Femur (tissue), 1 donor: ENCODE results near the gene ZBTB48.
A peak's percentile ranks its signal among the peaks of the same experiment; 100 is the strongest.
"Not testable (repeated sequence)": the region's sequence is repeated elsewhere in the genome, so short reads cannot be mapped to it uniquely, and the experiment has no call there.

ENCODE experiments used
- DNase-seq: peaks from one replicate; pipeline ENCODE4 v3.0.0-alpha.2; 2017

The ZBTB48 gene

GRCh38 chr1:6592865-6593593, 13.2 kb downstream of the ZBTB48 start:
- peak; percentile 13 for DNase-seq

GRCh38 chr1:6593810-6594209, 14.0 kb downstream of the ZBTB48 start:
- no peak for DNase-seq

- no peak for DNase-seq
These were observed 15.4 kb downstream of the ZBTB48 start for GRCh38 chr1:6594977-6595740.

- DNase-seq: peak; percentile 23
These were observed 16.6 kb downstream of the ZBTB48 start for GRCh38 chr1:6596351-6596750.

GRCh38 chr1:6596886-6597776, 17.3 kb downstream of the ZBTB48 start:
- DNase-seq: peak; percentile 17

- peak; percentile 11 for DNase-seq
These were observed 18.0 kb downstream of the ZBTB48 start for GRCh38 chr1:6597777-6598131.

GRCh38 chr1:6599141-6599975, 19.6 kb downstream of the ZBTB48 start:
- DNase-seq: peak; percentile 31

GRCh38 chr1:6599991-6600390, 20.2 kb downstream of the ZBTB48 start:
- DNase-seq: not testable (repeated sequence)

- no peak for DNase-seq
These were observed 20.7 kb downstream of the ZBTB48 start for GRCh38 chr1:6600410-6601048.

- DNase-seq: peak; percentile 80
These were observed 21.5 kb downstream of the ZBTB48 start for GRCh38 chr1:6601049-6601922.

GRCh38 chr1:6601923-6602668, 22.3 kb downstream of the ZBTB48 start:
- no peak for DNase-seq

- DNase-seq: peak; percentile 92
These were observed 23.0 kb downstream of the ZBTB48 start, which contains the start of gene KLHL21 for GRCh38 chr1:6602669-6603237. Gene KLHL21 (minus strand): TSS chr1:6602869. CDS start chr1:6602817, 52 bp downstream.

- DNase-seq: peak; percentile 89
These were observed 23.6 kb downstream of the ZBTB48 start for GRCh38 chr1:6603238-6603914.

GRCh38 chr1:6603915-6604558, 24.2 kb downstream of the ZBTB48 start:
- DNase-seq: peak; percentile 83

- peak; percentile 71 for DNase-seq
These were observed 33.0 kb downstream of the ZBTB48 start for GRCh38 chr1:6612641-6613360.

- peak; percentile 100 for DNase-seq
These were observed 33.7 kb downstream of the ZBTB48 start, which contains the start of gene PHF13 for GRCh38 chr1:6613361-6614018. Gene PHF13 (plus strand): TSS chr1:6613731. CDS start chr1:6614067, 336 bp downstream.
